OCI-LY1 (cell line): Measurements from ENCODE around the gene SLX4IP.

ENCODE experiments used
- H2AFZ ChIP-seq: fragments of 200-600 bp; sonication (generic), shearing (Covaris generic); 2 replicates; pipeline ENCODE4 v1.6.0; 2014; ENCODE audit warnings: antibody characterized with exemption, mild to moderate bottlenecking, low read length
- H3F3A ChIP-seq: fragments of 200-600 bp; sonication (generic), shearing (Covaris generic); 2 replicates; pipeline ENCODE4 v1.6.0; 2014; ENCODE audit warnings: mild to moderate bottlenecking, antibody characterized with exemption, low read length, moderate library complexity; ENCODE audit not compliant: insufficient read depth
- H3K27ac ChIP-seq: fragments of 200-600 bp; sonication (generic); 2 replicates; pipeline ENCODE4 v1.5.1; 2014; ENCODE audit warnings: low read length, mixed run types, mild to moderate bottlenecking, low read depth; ENCODE audit not compliant: poor library complexity, severe bottlenecking
- H3K27me3 ChIP-seq: fragments of 200-600 bp; sonication (generic); 2 replicates; pipeline ENCODE4 v1.6.0; 2014; ENCODE audit warnings: antibody characterized with exemption, mild to moderate bottlenecking, low read length, moderate library complexity; ENCODE audit not compliant: insufficient read depth
- H3K36me3 ChIP-seq: fragments of 200-600 bp; sonication (generic); 2 replicates; pipeline ENCODE4 v1.6.1; 2014; ENCODE audit warnings: mild to moderate bottlenecking, antibody characterized with exemption, low read length, moderate library complexity, mixed read lengths; ENCODE audit not compliant: insufficient read depth
- H3K4me1 ChIP-seq: fragments of 200-600 bp; sonication (generic); 2 replicates; pipeline ENCODE4 v1.5.1; 2014; ENCODE audit warnings: mild to moderate bottlenecking, low read length, moderate library complexity; ENCODE audit not compliant: insufficient read depth, severe bottlenecking
- H3K4me2 ChIP-seq: fragments of 200-600 bp; sonication (generic), shearing (Covaris generic); 2 replicates; pipeline ENCODE4 v1.6.1; 2014; ENCODE audit warnings: low read length
- H3K4me3 ChIP-seq: fragments of 200-600 bp; sonication (generic); 2 replicates; pipeline ENCODE4 v1.5.1; 2014; ENCODE audit warnings: low read length, low read depth, mild to moderate bottlenecking, mixed read lengths; ENCODE audit not compliant: poor library complexity, severe bottlenecking
- H3K79me2 ChIP-seq: fragments of 200-600 bp; shearing (Covaris generic); 2 replicates; pipeline ENCODE4 v1.6.1; 2016; ENCODE audit warnings: mixed run types, low read length, mixed read lengths; ENCODE audit not compliant: insufficient read depth
- H3K9ac ChIP-seq: fragments of 200-600 bp; sonication (generic), shearing (Covaris generic); 2 replicates; pipeline ENCODE4 v1.6.1; 2014; ENCODE audit warnings: mild to moderate bottlenecking, low read length, mixed read lengths
- H3K9me2 ChIP-seq: fragments of 200-600 bp; sonication (generic), shearing (Covaris generic); 2 replicates; pipeline ENCODE4 v1.6.1; 2014; ENCODE audit warnings: low read depth, mild to moderate bottlenecking, low read length, mixed read lengths
- H3K9me3 ChIP-seq: fragments of 200-600 bp; shearing (Covaris generic); 2 replicates; pipeline ENCODE4 v1.6.1; 2014; ENCODE audit warnings: low read length, mixed read lengths
- H4K20me1 ChIP-seq: fragments of 200-600 bp; sonication (generic), shearing (Covaris generic); 2 replicates; pipeline ENCODE4 v1.6.0; 2016; ENCODE audit warnings: mild to moderate bottlenecking, low read length; ENCODE audit not compliant: insufficient read depth
- EZH2 ChIP-seq: fragments of 200-600 bp; sonication (generic), shearing (Covaris generic); IDR thresholded peaks from 2 replicates; pipeline ENCODE4 v1.8.0; 2017; ENCODE audit warnings: borderline replicate concordance, mixed run types, mild to moderate bottlenecking, antibody characterized with exemption, low read length, moderate library complexity, mixed read lengths
- TF ChIP-seq, protein P1 (sequence below): fragments of 200-600 bp; sonication (generic), shearing (Covaris generic); IDR thresholded peaks from 2 replicates; pipeline ENCODE4 v1.5.1; 2017; ENCODE audit warnings: mild to moderate bottlenecking, antibody characterized with exemption, low read length, moderate library complexity, mixed read lengths

Gene SLX4IP

DNA sequence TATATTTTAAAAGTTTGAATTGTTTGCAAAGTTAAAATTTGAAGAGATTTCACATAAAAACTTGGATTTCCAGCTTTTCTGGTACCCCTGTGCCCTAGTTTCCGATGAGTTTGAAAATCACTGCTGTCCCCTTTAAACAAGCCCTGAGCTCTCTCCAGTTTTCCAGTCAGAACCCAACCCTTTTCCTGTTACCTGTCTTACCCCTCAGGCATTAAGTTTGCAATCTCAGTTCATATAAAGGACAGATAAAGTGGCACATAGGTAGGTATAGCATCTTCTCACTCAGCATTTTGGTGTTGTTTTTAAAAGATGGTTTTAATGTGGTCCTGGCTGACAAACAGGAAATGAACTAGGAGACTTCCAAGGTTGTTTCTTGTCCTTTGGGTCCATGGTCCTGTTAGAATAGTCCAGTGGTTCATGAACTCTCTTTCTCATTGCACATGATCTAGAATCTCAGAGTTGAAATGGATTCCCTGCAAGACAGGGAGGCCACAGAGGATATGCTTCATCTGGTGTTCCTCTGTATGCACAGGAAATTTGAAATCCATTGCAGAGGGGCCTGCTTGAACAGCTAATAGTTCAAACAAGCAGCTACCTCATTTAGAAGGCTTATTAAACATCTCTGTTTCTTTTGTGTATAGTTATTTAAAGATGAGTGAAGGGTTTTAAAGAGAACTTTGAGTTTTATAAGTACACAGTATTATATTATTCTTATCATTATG lies 156.0 kb downstream of the SLX4IP start:
- no peaks in the 10 kb centered on the region for H3F3A ChIP-seq
- no peak overlapping the region for H3K27ac ChIP-seq

DNA sequence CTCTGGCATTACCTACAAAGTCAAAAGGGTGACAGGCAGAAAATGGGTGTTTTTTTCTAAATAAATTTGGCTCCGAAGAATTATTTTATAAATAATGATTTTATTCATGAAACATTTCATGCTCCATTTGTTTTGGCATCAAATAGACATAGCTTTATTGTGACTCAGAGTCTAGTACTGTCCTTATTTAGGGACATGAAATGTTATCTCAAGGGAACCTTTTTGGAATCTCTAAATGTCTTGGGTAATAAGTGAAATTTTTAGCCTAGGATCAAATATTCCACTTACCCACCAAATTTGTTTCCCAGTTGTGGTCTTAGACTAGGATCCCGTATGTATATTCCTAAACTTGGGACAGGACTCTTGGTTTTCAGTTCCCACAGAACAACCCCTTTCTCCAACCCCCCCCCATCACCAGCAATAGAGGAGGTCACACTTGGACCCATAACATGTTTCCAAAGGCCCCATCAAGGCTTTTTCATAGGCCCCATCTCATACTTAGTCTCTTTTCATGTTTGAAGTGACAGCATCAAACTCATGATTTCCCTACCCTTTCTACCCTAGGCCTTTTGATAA lies 156.9 kb downstream of the SLX4IP start:
- no peak overlapping the region for H3K4me2 ChIP-seq

More for the DNA sequence above, 156.0 kb downstream of the SLX4IP start:
- TF ChIP-seq EZH2, result no peak
- TF ChIP-seq, protein P1, sequence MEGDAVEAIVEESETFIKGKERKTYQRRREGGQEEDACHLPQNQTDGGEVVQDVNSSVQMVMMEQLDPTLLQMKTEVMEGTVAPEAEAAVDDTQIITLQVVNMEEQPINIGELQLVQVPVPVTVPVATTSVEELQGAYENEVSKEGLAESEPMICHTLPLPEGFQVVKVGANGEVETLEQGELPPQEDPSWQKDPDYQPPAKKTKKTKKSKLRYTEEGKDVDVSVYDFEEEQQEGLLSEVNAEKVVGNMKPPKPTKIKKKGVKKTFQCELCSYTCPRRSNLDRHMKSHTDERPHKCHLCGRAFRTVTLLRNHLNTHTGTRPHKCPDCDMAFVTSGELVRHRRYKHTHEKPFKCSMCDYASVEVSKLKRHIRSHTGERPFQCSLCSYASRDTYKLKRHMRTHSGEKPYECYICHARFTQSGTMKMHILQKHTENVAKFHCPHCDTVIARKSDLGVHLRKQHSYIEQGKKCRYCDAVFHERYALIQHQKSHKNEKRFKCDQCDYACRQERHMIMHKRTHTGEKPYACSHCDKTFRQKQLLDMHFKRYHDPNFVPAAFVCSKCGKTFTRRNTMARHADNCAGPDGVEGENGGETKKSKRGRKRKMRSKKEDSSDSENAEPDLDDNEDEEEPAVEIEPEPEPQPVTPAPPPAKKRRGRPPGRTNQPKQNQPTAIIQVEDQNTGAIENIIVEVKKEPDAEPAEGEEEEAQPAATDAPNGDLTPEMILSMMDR, result no peak
- H3K27me3 ChIP-seq, result no peaks in the 10 kb centered on the region
- H4K20me1 ChIP-seq, result no peaks in the 10 kb centered on the region
- H2AFZ ChIP-seq, result no peak overlapping the region
- no peaks in the 10 kb centered on the region for H3K36me3 ChIP-seq
- H3K79me2 ChIP-seq, result no peaks in the 10 kb centered on the region
- no peaks in the 10 kb centered on the region for H3K9me3 ChIP-seq
- no peak overlapping the region for H3K4me3 ChIP-seq
- H3K4me2 ChIP-seq, result no peak overlapping the region
- no peaks in the 10 kb centered on the region for H3K4me1 ChIP-seq
- no peaks in the 10 kb centered on the region for H3K9me2 ChIP-seq
- no peak overlapping the region for H3K9ac ChIP-seq

DNA sequence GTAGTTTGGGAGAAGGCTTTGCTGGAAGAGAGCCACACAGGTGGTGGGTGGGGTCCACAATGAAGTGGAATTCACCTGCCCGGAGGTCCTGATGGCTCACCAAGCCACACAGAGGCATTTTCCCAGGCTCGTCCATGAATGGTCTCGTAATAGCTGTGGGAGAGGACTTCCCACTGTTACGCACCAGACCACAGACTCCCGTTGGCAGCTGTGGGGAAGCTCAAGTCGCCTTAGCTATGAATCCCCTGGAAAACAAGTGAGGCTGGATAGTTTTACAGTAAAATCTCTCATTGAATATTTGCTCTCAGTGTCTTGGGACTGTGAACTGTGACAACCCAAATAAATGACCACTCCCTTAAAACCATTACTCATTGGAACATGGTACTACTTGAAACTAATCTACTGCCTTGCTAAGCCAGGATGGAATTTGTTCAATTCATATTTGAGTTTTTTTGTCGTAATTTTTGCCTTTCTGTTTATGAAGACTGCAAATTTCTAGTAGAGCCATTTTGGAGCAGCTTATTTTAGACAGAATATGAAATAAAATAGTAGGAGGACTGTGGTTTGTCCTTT lies 159.3 kb downstream of the SLX4IP start:
- Histone ChIP-seq H3K4me3 (no peak overlapping the region), H3K4me2 (no peak overlapping the region), H3K9me2 (no peaks in the 10 kb centered on the region), H3F3A (no peaks in the 10 kb centered on the region), H3K27me3 (no peaks in the 10 kb centered on the region), H2AFZ (no peak overlapping the region), H3K27ac (no peak overlapping the region), H3K36me3 (peaks cover 4% of the 10 kb centered on the region; the same call in 1 of the 2 replicates), H4K20me1 (no peaks in the 10 kb centered on the region), H3K9ac (no peak overlapping the region), H3K9me3 (no peaks in the 10 kb centered on the region), H3K4me1 (no peaks in the 10 kb centered on the region), H3K79me2 (no peaks in the 10 kb centered on the region)
- TF ChIP-seq EZH2, result no peak
- TF ChIP-seq, protein P1, result no peak

More for the DNA sequence above, 156.9 kb downstream of the SLX4IP start:
- no peak overlapping the region for H3K4me3 ChIP-seq
- no peaks in the 10 kb centered on the region for H3K27me3 ChIP-seq
- no peaks in the 10 kb centered on the region for H3K79me2 ChIP-seq
- no peaks in the 10 kb centered on the region for H4K20me1 ChIP-seq
- H3K9ac ChIP-seq, result no peak overlapping the region
- TF ChIP-seq, protein P1, result no peak
- no peak for TF ChIP-seq EZH2
- no peaks in the 10 kb centered on the region for H3F3A ChIP-seq
- H3K4me1 ChIP-seq, result no peaks in the 10 kb centered on the region
- no peak overlapping the region for H3K27ac ChIP-seq
- no peaks in the 10 kb centered on the region for H3K9me2 ChIP-seq
- no peaks in the 10 kb centered on the region for H3K9me3 ChIP-seq
- H3K36me3 ChIP-seq, result no peaks in the 10 kb centered on the region
- no peak overlapping the region for H2AFZ ChIP-seq
